Colon (tissue), 2 donors: Measurements from ENCODE around the gene DDAH1.

Experiments
- FAIRE-seq: peaks from 2 replicates; lab custom pipeline; 2012; peaks lifted over from hg19 to GRCh38; lab: Jason Lieb, UNC
- donor health status: control.
- donor health status: control.

The DDAH1 gene

GRCh38 chr1:85328713-85329397 is 136.1 kb downstream of the DDAH1 start:
- FAIRE-seq: no peak

GRCh38 chr1:85327759-85328158 is 137.2 kb downstream of the DDAH1 start:
- FAIRE-seq: no peak

GRCh38 chr1:85326851-85327250 is 138.1 kb downstream of the DDAH1 start:
- no peak for FAIRE-seq

GRCh38 chr1:85326336-85326735 is 138.6 kb downstream of the DDAH1 start:
- FAIRE-seq: no peak

GRCh38 chr1:85325920-85326319 is 139.0 kb downstream of the DDAH1 start:
- FAIRE-seq: no peak

GRCh38 chr1:85323770-85324169 is 141.2 kb downstream of the DDAH1 start:
- FAIRE-seq: no peak

- no peak for FAIRE-seq
These were observed 142.3 kb downstream of the DDAH1 start for GRCh38 chr1:85322655-85323054.

GRCh38 chr1:85321237-85321964 is 143.6 kb downstream of the DDAH1 start:
- FAIRE-seq: no peak

GRCh38 chr1:85320371-85321131 is 144.4 kb downstream of the DDAH1 start:
- no peak for FAIRE-seq

GRCh38 chr1:85319931-85320330 is 145.0 kb downstream of the DDAH1 start:
- FAIRE-seq: no peak

GRCh38 chr1:85319491-85319890 is 145.5 kb downstream of the DDAH1 start:
- FAIRE-seq: no peak

- FAIRE-seq: no peak
These were observed 146.7 kb downstream of the DDAH1 start for GRCh38 chr1:85318217-85318616.

GRCh38 chr1:85317560-85317959 is 147.4 kb downstream of the DDAH1 start:
- no peak for FAIRE-seq

- FAIRE-seq: no peak
These were observed 148.6 kb downstream of the DDAH1 start for GRCh38 chr1:85316321-85316720.

GRCh38 chr1:85315789-85316188 is 149.2 kb downstream of the DDAH1 start:
- FAIRE-seq: no peak

GRCh38 chr1:85314726-85315125 is 150.2 kb downstream of the DDAH1 start:
- no peak for FAIRE-seq

- FAIRE-seq: no peak
These were observed 150.9 kb downstream of the DDAH1 start for GRCh38 chr1:85313888-85314696.

- FAIRE-seq: no peak
These were observed 153.1 kb downstream of the DDAH1 start for GRCh38 chr1:85311818-85312217.

- no peak for FAIRE-seq
These were observed 156.1 kb downstream of the DDAH1 start for GRCh38 chr1:85308833-85309350.

- no peak for FAIRE-seq
These were observed 156.7 kb downstream of the DDAH1 start for GRCh38 chr1:85307987-85308832.

GRCh38 chr1:85306236-85306635 is 158.7 kb downstream of the DDAH1 start:
- FAIRE-seq: no peak
